Neuronal stem cell (in vitro differentiated cells): ENCODE results near the gene B3GNT5.
"Not testable (repeated sequence)": the region's sequence is repeated elsewhere in the genome, so short reads cannot be mapped to it uniquely, and the experiment has no call there.

ENCODE experiments used
- DNase-seq: peaks from one replicate; pipeline ENCODE4 v3.0.0-alpha.2; 2013; ENCODE audit warnings: low spot score
- H2AFZ ChIP-seq: one replicate; pipeline ENCODE4 v1.6.1; 2013; ENCODE audit warnings: mild to moderate bottlenecking, low read length, inconsistent platforms
- H2AK5ac ChIP-seq: 2 replicates; pipeline ENCODE4 v1.6.1; 2013; ENCODE audit warnings: low read depth, mild to moderate bottlenecking, inconsistent platforms, low read length, moderate library complexity, mixed read lengths
- H2BK120ac ChIP-seq: 2 replicates; pipeline ENCODE4 v1.6.1; 2013; ENCODE audit warnings: low read depth, mild to moderate bottlenecking, inconsistent platforms, low read length, moderate library complexity, mixed read lengths
- H2BK12ac ChIP-seq: one replicate; pipeline ENCODE4 v1.6.1; 2013; ENCODE audit warnings: low read length, inconsistent platforms
- H2BK15ac ChIP-seq: 2 replicates; pipeline ENCODE4 v1.6.1; 2013; ENCODE audit warnings: mild to moderate bottlenecking, low read length, inconsistent platforms, mixed read lengths
- H2BK5ac ChIP-seq: one replicate; pipeline ENCODE4 v1.6.1; 2013; ENCODE audit warnings: inconsistent platforms, mild to moderate bottlenecking, low read length, moderate library complexity
- H3K14ac ChIP-seq: one replicate; pipeline ENCODE4 v1.6.1; 2013; ENCODE audit warnings: low read length, inconsistent platforms
- H3K18ac ChIP-seq: 2 replicates; pipeline ENCODE4 v1.6.1; 2013; ENCODE audit warnings: low read length, inconsistent platforms
- H3K23ac ChIP-seq: 2 replicates; pipeline ENCODE4 v1.6.1; 2013; ENCODE audit warnings: low read depth, mild to moderate bottlenecking, mixed read lengths, low read length, inconsistent platforms; ENCODE audit not compliant: poor library complexity
- H3K27ac ChIP-seq: replicated peaks from 3 replicates; pipeline ENCODE4 v1.5.1; 2013; ENCODE audit warnings: low read length, inconsistent platforms
- H3K27me3 ChIP-seq, 3 experiments: 2 replicates each; pipeline ENCODE4 v1.6.1; 2013; ENCODE audit warnings: low read length in 3 of 3, mild to moderate bottlenecking in 2 of 3, inconsistent platforms in 1 of 3, low read depth in 1 of 3, mixed read lengths in 1 of 3, moderate library complexity in 1 of 3; ENCODE audit not compliant: control insufficient read depth in 3 of 3, insufficient read depth in 3 of 3
- H3K36me3 ChIP-seq, 2 donors: replicated peaks in 1 of 2; 2 replicates each; pipeline ENCODE4 v1.6.1; 2013; ENCODE audit warnings: low read length in 2 of 2; ENCODE audit not compliant: control insufficient read depth in 2 of 2, insufficient read depth in 2 of 2
- H3K4ac ChIP-seq: 2 replicates; pipeline ENCODE4 v1.6.1; 2013; ENCODE audit warnings: inconsistent platforms, mild to moderate bottlenecking, low read length, moderate library complexity
- H3K4me1 ChIP-seq, 2 donors: 1 replicate in 1 of 2; 2 replicates in 1 of 2; pipeline ENCODE4 v1.6.1; 2013; ENCODE audit warnings: low read length in 2 of 2, low read depth in 1 of 2; ENCODE audit not compliant: control insufficient read depth in 2 of 2, insufficient read depth in 1 of 2
- H3K4me2 ChIP-seq: one replicate; pipeline ENCODE4 v1.6.1; 2013; ENCODE audit warnings: mild to moderate bottlenecking, low read length, inconsistent platforms; ENCODE audit not compliant: insufficient read depth, poor library complexity, severe bottlenecking
- H3K4me3 ChIP-seq, 2 donors: 2 replicates each; pipeline ENCODE4 v1.5.1; 2013; ENCODE audit warnings: low read length in 2 of 2, mild to moderate bottlenecking in 2 of 2, inconsistent platforms in 1 of 2, moderate library complexity in 1 of 2
- H3K79me1 ChIP-seq: one replicate; pipeline ENCODE4 v1.6.1; 2013; ENCODE audit warnings: low read depth, mild to moderate bottlenecking, inconsistent platforms, low read length, moderate library complexity
- H3K9ac ChIP-seq: one replicate; pipeline ENCODE4 v1.6.1; 2013; ENCODE audit warnings: mild to moderate bottlenecking, low read depth, low read length, inconsistent platforms; ENCODE audit not compliant: poor library complexity
- H3K9me3 ChIP-seq, 2 donors: replicated peaks in 1 of 2; 2 replicates each; pipeline versions ENCODE3 to v1.6.1; 2013; ENCODE audit warnings: low read length in 2 of 2, mild to moderate bottlenecking in 2 of 2, inconsistent platforms in 1 of 2, low read depth in 1 of 2, mixed read lengths in 1 of 2, moderate library complexity in 1 of 2; ENCODE audit not compliant: control insufficient read depth in 2 of 2, insufficient read depth in 1 of 2
- H4K8ac ChIP-seq: one replicate; pipeline ENCODE4 v1.6.1; 2013; ENCODE audit warnings: low read depth, mild to moderate bottlenecking, inconsistent platforms, low read length, moderate library complexity
- H4K91ac ChIP-seq: one replicate; pipeline ENCODE4 v1.6.1; 2013; ENCODE audit warnings: low read length, low read depth, mild to moderate bottlenecking, inconsistent platforms; ENCODE audit not compliant: poor library complexity
- WGBS, 2 donors: extraction: QIAGEN DNeasy Blood & Tissue Kit; methylation state at CpG; one replicate each; pipeline ENCODE4 v1.1.7; 2013; ENCODE audit warnings: missing lambda C conversion rate in 2 of 2, mixed read lengths in 1 of 2; ENCODE audit not compliant: insufficient read length in 2 of 2, insufficient replicate concordance in 1 of 2; ENCODE audit errors: extremely low coverage in 2 of 2; 5-methylcytosine and 5-hydroxymethylcytosine counted together

B3GNT5 gene

GRCh38 chr3:183230251-183230650, 22.8 kb upstream of the B3GNT5 start:
- not testable (repeated sequence) for H3K4ac ChIP-seq, H3K18ac ChIP-seq, H2BK15ac ChIP-seq, H2BK5ac ChIP-seq, H3K9me3 ChIP-seq, H3K14ac ChIP-seq, H3K36me3 ChIP-seq, H2BK12ac ChIP-seq, H2BK120ac ChIP-seq, DNase-seq, H3K23ac ChIP-seq, H3K79me1 ChIP-seq, H3K27ac ChIP-seq, H3K9ac ChIP-seq, H4K8ac ChIP-seq, H3K27me3 ChIP-seq, H2AFZ ChIP-seq, H3K4me2 ChIP-seq, H3K4me3 ChIP-seq, H3K4me1 ChIP-seq, H4K91ac ChIP-seq, H2AK5ac ChIP-seq
- no CpG with 5 or more reads among the region's 8 CpGs for WGBS, 2 donors

GRCh38 chr3:183230826-183231225, 22.2 kb upstream of the B3GNT5 start:
- Histone ChIP-seq H3K4me1 (no peaks in the 10 kb centered on the region), H3K18ac (no peak overlapping the region), H3K27me3 (peaks cover 0 to 3% (median 0%) of the 10 kb centered on the region in 3 experiments), H4K8ac (no peak overlapping the region), H2AK5ac (no peak overlapping the region), H3K4me3 (no peak overlapping the region), H4K91ac (no peak overlapping the region), H2BK12ac (no peak overlapping the region), H3K14ac (no peak overlapping the region), H3K9me3 (no peaks in the 10 kb centered on the region), H3K79me1 (no peaks in the 10 kb centered on the region), H2BK120ac (no peak overlapping the region), H2BK5ac (no peak overlapping the region), H2AFZ (no peak overlapping the region), H3K23ac (no peak overlapping the region), H3K9ac (no peak overlapping the region), H3K4ac (no peak overlapping the region), H3K4me2 (no peak overlapping the region), H3K27ac (no peak overlapping the region), H2BK15ac (no peak overlapping the region), H3K36me3 (no peaks in the 10 kb centered on the region)
- no CpG with 5 or more reads among the region's 3 CpGs for WGBS, 2 donors
- no peak for DNase-seq

- Histone ChIP-seq H3K4me2 (no peak overlapping the region), H3K9me3 (no peaks in the 10 kb centered on the region), H3K4me1 (no peaks in the 10 kb centered on the region), H3K79me1 (no peaks in the 10 kb centered on the region), H3K18ac (no peak overlapping the region), H3K27me3 (no peaks in the 10 kb centered on the region), H2AK5ac (no peak overlapping the region), H3K4ac (no peak overlapping the region), H3K27ac (no peak overlapping the region), H2BK15ac (no peak overlapping the region), H2BK5ac (no peak overlapping the region), H4K91ac (no peak overlapping the region), H3K9ac (no peak overlapping the region), H2BK120ac (no peak overlapping the region), H3K23ac (no peak overlapping the region), H4K8ac (no peak overlapping the region), H3K4me3 (no peak overlapping the region), H2AFZ (no peak overlapping the region), H2BK12ac (no peak overlapping the region), H3K36me3 (no peaks in the 10 kb centered on the region), H3K14ac (no peak overlapping the region)
- WGBS, 2 donors: no CpG with 5 or more reads among the region's 4 CpGs
- no peak for DNase-seq
These were observed 19.1 kb upstream of the B3GNT5 start for GRCh38 chr3:183233966-183234365.

- Histone ChIP-seq H3K9me3 (peaks cover 3 to 11% of the 10 kb centered on the region in 2 donors), H3K9ac (no peak overlapping the region), H3K4me3 (no peak overlapping the region), H2BK15ac (no peak overlapping the region), H3K4me1 (no peaks in the 10 kb centered on the region), H2BK5ac (no peak overlapping the region), H2AK5ac (no peak overlapping the region), H3K27ac (no peak overlapping the region), H3K18ac (no peak overlapping the region), H2BK12ac (no peak overlapping the region), H2AFZ (no peak overlapping the region), H3K4ac (no peak overlapping the region), H2BK120ac (no peak overlapping the region), H3K23ac (no peak overlapping the region), H3K14ac (no peak overlapping the region), H3K27me3 (no peaks in the 10 kb centered on the region), H4K91ac (no peak overlapping the region), H3K4me2 (no peak overlapping the region), H4K8ac (no peak overlapping the region), H3K79me1 (no peaks in the 10 kb centered on the region), H3K36me3 (no peaks in the 10 kb centered on the region)
- WGBS, 2 donors: no CpG with 5 or more reads among the region's 5 CpGs
- no peak for DNase-seq
These were observed 14.0 kb upstream of the B3GNT5 start for GRCh38 chr3:183239046-183239445.
